Natural killer cell treated with Interleukin-12 subunit alpha and Interleukin-12 subunit beta and Interleukin-15 and Interleukin-18, amount 100 ng/mL, for 72 hours (primary cell): ENCODE data around the gene CNNM4. TPM values are rescaled to one million over a fixed set of nuclear protein-coding genes. Genes with fewer than 3 reads are reported as not detected.
A peak's percentile ranks its signal among the peaks of the same experiment; 100 is the strongest.

Source experiments
- ATAC-seq, 2 donors: fragments of 150-1000 bp; cut with Tn5 transposase in 1 of 2; sonication (Bioruptor Pico), chemical (Tn5 transposase) in 1 of 2; 2 replicates each; pipeline ENCODE4 v1.10.0; 2021
- DNase-seq: peaks from one replicate; pipeline ENCODE4 v3.0.0; 2022; ENCODE audit warnings: low spot score
- H3K27ac Mint-ChIP-seq, 2 donors: 1 replicate in 1 of 2; 2 replicates in 1 of 2; pipeline ENCODE4 v1.8.0; 2022; ENCODE audit warnings: mixed read lengths in 2 of 2, mild to moderate bottlenecking in 1 of 2, moderate library complexity in 1 of 2
- H3K27me3 Mint-ChIP-seq, 2 donors: 1 replicate in 1 of 2; 2 replicates in 1 of 2; pipeline ENCODE4 v1.8.0; 2022; ENCODE audit warnings: mixed read lengths in 2 of 2
- H3K36me3 Mint-ChIP-seq: one replicate; pipeline ENCODE4 v1.8.0; 2022; ENCODE audit warnings: mixed read lengths
- H3K4me1 Mint-ChIP-seq, 2 donors: 1 replicate in 1 of 2; 2 replicates in 1 of 2; pipeline ENCODE4 v1.8.0; 2022; ENCODE audit warnings: low read depth in 2 of 2, mixed read lengths in 2 of 2, mild to moderate bottlenecking in 1 of 2
- H3K4me3 Mint-ChIP-seq: one replicate; pipeline ENCODE4 v1.8.0; 2022; ENCODE audit warnings: mixed read lengths
- H3K9me3 Mint-ChIP-seq: 2 replicates; pipeline ENCODE4 v1.8.0; 2022; ENCODE audit warnings: mixed read lengths
- total RNA-seq, 2 donors: library from RNA; stranded (reverse); gene quantifications; one replicate each; pipeline ENCODE4 v1.2.3, GENCODE V29; 2022

Gene CNNM4
- 1 to 10 TPM; 7.3 to 8.4 TPM for total RNA-seq

DNA sequence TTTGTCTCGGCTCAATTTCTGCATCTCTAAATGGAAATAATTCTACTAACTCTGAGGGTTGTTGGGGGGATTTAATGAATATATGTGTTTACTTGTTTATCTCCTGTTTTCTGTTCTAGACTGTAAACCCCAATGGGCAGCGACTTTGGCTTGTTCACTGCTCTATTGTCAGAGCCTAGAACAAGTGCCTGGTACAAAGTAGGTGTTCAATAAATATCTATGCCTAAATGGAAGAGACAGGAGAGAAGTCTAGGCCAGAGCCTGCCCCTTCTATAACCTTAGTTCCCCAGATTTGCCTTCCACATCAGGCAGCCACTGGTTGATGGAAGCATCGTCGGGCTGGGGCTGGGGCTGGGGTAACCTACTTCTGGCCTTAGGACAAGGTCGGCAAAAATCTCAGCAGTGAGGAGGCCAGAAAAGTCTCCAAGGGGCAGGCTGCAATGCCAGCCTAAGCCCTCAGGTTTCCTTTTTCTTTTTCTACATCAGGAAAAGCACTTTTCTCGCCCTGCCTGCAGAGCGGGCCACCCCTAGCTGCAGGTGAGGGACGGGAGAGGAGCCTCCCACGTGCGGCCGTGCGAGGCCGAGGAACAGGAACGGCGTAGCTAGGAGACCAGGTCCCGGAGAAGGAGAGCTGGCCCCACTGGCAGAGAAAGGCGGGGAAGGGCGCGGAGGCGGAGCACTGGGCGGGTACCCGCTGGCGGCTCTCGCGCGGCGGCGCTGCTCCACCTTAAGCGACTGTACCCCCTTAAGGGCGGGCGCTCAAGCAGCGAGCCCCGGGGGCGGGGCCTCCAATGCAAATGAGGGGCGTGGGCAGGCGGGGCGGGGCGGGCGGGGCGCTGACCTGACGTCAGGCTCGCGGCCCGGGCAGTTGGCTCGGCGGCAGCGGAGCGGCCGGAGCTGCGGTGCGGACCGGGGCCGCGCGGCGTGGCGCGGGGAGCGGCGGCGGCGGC, at the start of gene CNNM4:
Gene CNNM4, plus strand, starts transcription at position 867 of the 950 bp plus-strand sequence. CDS start 98 bp downstream, outside the sequence.
- Mint-ChIP-seq H3K27ac (peak within 1 kb of the TSS; percentile 69 to 79), H3K4me3 (peak within 1 kb of the TSS; percentile 92), H3K27me3 (no peaks in the 10 kb centered on the region), H3K36me3 (no peaks in the 10 kb centered on the region), H3K9me3 (no peaks in the 10 kb centered on the region), H3K4me1 (peaks cover 44 to 47% of the 10 kb centered on the region in 2 donors)
- ATAC-seq (peak; percentile 97), DNase-seq (peak; percentile 92)

GRCh38 chr2:96710985-96711384, 49.7 kb upstream of the CNNM4 start:
- peaks cover 7% of the 10 kb centered on the region for H3K36me3 Mint-ChIP-seq
- H3K9me3 Mint-ChIP-seq = no peaks in the 10 kb centered on the region
- H3K27me3 Mint-ChIP-seq = no peaks in the 10 kb centered on the region
- no peaks in the 10 kb centered on the region for H3K4me1 Mint-ChIP-seq
- H3K4me3 Mint-ChIP-seq = no peak overlapping the region
- ATAC-seq (no peak), DNase-seq (no peak)
- H3K27ac Mint-ChIP-seq = no peak overlapping the region

DNA sequence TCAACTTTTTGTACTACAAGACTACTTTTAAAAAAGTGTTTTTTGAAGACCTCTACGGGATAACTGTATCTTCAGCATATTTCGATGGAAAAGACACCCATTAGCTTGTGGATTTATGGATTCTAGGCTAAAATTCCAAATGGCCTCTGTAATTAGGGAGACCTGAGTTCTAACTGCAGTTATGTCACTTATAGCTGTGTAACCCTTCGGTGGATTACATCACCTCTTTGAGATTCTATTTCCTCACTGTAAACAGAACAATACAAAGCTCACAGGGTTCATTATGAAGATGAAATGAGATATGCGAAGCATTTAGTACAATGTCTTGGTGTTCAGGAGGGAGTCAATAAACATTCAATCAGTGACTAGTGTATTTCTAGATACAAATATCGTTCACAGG, 45.0 kb upstream of the CNNM4 start:
- no peak for ATAC-seq
- Mint-ChIP-seq H3K9me3 (no peaks in the 10 kb centered on the region), H3K27ac (no peak overlapping the region), H3K36me3 (peaks cover 5% of the 10 kb centered on the region), H3K4me3 (no peak overlapping the region), H3K27me3 (no peaks in the 10 kb centered on the region), H3K4me1 (no peaks in the 10 kb centered on the region)
- DNase-seq = no peak

DNA sequence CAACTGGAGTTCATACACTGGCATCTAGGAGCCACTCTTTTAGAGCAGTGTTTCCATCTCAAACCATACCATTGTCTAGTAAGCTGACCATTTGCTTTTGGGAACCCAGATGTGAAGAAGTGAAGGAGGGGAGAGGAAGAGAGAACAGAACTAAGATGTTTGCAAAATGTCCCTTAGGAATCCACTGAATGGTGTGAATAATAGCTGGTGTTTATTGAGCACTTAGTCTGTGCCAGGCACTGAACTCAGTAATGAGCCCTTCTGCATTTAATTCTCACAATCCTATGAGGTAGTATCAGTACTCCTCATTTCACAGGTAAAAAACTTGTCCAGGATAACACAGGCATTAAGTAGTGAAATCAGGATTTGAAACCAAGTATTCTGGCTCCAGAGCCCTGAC, 44.3 kb upstream of the CNNM4 start:
- no peak overlapping the region for H3K4me3 Mint-ChIP-seq
- no peaks in the 10 kb centered on the region for H3K9me3 Mint-ChIP-seq
- DNase-seq (no peak), ATAC-seq (no peak)
- H3K27me3 Mint-ChIP-seq = no peaks in the 10 kb centered on the region
- no peaks in the 10 kb centered on the region for H3K36me3 Mint-ChIP-seq
- H3K27ac Mint-ChIP-seq = no peak overlapping the region
- H3K4me1 Mint-ChIP-seq = no peaks in the 10 kb centered on the region

- DNase-seq (no peak), ATAC-seq (no peak)
- no peaks in the 10 kb centered on the region for H3K27me3 Mint-ChIP-seq
- no peak overlapping the region for H3K4me3 Mint-ChIP-seq
- no peaks in the 10 kb centered on the region for H3K4me1 Mint-ChIP-seq
- H3K27ac Mint-ChIP-seq = no peak overlapping the region
- H3K36me3 Mint-ChIP-seq = peaks cover 12% of the 10 kb centered on the region
- no peaks in the 10 kb centered on the region for H3K9me3 Mint-ChIP-seq
Observed at GRCh38 chr2:96726131-96726530, 34.6 kb upstream of the CNNM4 start.

DNA sequence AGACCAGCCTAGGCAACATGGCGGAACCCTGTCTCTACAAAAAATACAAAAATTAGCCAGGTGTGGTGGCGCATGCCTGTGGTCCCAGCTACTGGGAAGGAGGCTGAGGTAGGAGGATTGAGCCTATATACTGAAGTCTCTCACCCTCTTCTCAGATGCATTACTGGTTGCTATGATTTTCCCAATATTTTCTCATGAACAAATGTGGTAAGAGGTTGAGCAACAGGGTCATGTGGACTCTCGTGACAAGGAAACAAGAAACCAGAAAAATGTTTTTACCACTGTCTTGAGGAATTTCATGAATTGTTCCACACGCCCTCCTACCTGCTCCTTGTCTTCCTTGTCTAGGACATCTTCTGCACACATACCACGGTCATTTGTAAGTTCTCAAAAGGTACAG, 33.3 kb upstream of the CNNM4 start:
- DNase-seq (no peak), ATAC-seq (no peak)
- H3K4me1 Mint-ChIP-seq = no peaks in the 10 kb centered on the region
- no peaks in the 10 kb centered on the region for H3K9me3 Mint-ChIP-seq
- H3K4me3 Mint-ChIP-seq = no peak overlapping the region
- no peak overlapping the region for H3K27ac Mint-ChIP-seq
- no peaks in the 10 kb centered on the region for H3K27me3 Mint-ChIP-seq
- H3K36me3 Mint-ChIP-seq = peaks cover 12% of the 10 kb centered on the region

DNA sequence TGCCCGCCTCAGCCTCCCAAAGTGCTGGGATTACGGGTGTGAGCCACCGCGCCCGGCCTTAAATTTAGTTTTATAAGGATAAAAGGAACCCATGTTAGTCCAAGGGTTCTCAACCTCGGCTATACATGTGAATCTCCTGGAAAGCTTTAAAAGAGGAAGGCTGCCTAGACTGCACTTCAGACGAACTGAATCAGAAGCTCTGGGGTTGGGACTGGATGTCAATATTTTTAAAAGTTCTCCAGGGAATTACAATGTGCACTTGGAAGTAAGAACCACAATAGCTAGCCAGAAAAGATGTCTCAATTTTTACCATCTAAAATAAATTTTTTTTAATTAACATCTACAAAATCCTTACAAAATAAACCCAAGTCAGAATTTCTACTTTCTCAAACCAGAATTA, 31.0 kb upstream of the CNNM4 start:
- Mint-ChIP-seq H3K27ac (no peak overlapping the region), H3K27me3 (no peaks in the 10 kb centered on the region), H3K36me3 (peaks cover 27% of the 10 kb centered on the region), H3K4me1 (no peaks in the 10 kb centered on the region), H3K4me3 (no peak overlapping the region), H3K9me3 (no peaks in the 10 kb centered on the region)
- ATAC-seq (no peak), DNase-seq (no peak)

GRCh38 chr2:96730212-96730611, 30.5 kb upstream of the CNNM4 start:
- Mint-ChIP-seq H3K27ac (no peak overlapping the region), H3K27me3 (no peaks in the 10 kb centered on the region), H3K36me3 (peaks cover 30% of the 10 kb centered on the region), H3K4me1 (peaks cover 2 to 4% of the 10 kb centered on the region in 2 donors), H3K9me3 (no peaks in the 10 kb centered on the region), H3K4me3 (no peak overlapping the region)
- no peak for ATAC-seq
- DNase-seq = no peak

DNA sequence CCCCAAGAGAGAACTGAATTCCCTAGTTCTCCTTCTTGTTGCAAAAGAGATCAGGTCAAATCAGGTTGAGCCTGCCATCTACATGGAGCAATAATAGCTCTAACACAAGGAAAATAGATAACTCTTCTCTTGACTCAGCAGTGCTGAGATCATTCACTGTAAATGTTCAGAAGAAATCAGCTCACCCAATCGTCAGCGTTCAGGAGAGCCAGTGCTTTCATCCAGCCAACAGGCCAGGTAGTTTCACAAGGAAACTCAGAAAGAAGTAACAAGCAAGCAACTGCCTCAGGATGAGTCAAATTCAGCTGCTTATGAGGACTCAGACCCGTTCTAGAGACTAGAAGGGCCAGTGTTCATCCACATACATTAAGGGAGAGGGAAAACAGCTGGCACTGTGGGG, 26.8 kb upstream of the CNNM4 start:
- ATAC-seq = no peak
- DNase-seq = no peak
- Mint-ChIP-seq H3K36me3 (peaks cover 23% of the 10 kb centered on the region), H3K27me3 (no peaks in the 10 kb centered on the region), H3K9me3 (no peaks in the 10 kb centered on the region), H3K4me3 (no peak overlapping the region), H3K27ac (no peak overlapping the region), H3K4me1 (peaks cover 8 to 12% of the 10 kb centered on the region in 2 donors)

- peaks cover 17 to 23% of the 10 kb centered on the region in 2 donors for H3K4me1 Mint-ChIP-seq
- H3K4me3 Mint-ChIP-seq = no peak overlapping the region
- H3K9me3 Mint-ChIP-seq = no peaks in the 10 kb centered on the region
- H3K36me3 Mint-ChIP-seq = peaks cover 22% of the 10 kb centered on the region
- DNase-seq (no peak), ATAC-seq (no peak)
- H3K27me3 Mint-ChIP-seq = no peaks in the 10 kb centered on the region
- H3K27ac Mint-ChIP-seq = no peak overlapping the region
Observed at GRCh38 chr2:96734880-96735583, 25.7 kb upstream of the CNNM4 start.

GRCh38 chr2:96737251-96737650, 23.5 kb upstream of the CNNM4 start:
- peaks cover 18% of the 10 kb centered on the region for H3K36me3 Mint-ChIP-seq
- ATAC-seq (no peak), DNase-seq (no peak)
- H3K4me3 Mint-ChIP-seq = no peak overlapping the region
- H3K27ac Mint-ChIP-seq = no peak overlapping the region
- no peaks in the 10 kb centered on the region for H3K27me3 Mint-ChIP-seq
- H3K9me3 Mint-ChIP-seq = no peaks in the 10 kb centered on the region
- H3K4me1 Mint-ChIP-seq = peaks cover 25 to 28% of the 10 kb centered on the region in 2 donors

DNA sequence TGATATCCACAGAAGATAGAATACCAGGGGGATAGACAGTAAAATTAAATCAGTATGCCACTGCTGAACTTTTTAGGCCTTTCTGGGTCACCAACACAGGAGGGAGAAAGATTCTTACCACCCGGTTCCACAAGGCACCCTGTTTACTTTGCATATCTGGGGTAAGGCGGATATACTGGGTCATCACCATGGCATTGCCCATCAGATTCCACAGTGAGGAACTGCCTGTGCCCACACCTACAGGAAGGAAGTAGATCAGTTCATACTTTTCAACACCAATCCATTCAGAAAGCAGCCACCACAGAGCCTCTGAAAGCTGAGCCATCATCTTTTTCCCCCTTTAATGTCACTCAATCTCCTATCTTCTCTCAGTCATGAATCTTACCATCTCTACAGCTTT, 22.9 kb upstream of the CNNM4 start:
- no peaks in the 10 kb centered on the region for H3K27me3 Mint-ChIP-seq
- H3K27ac Mint-ChIP-seq = no peak overlapping the region
- H3K36me3 Mint-ChIP-seq = peaks cover 18% of the 10 kb centered on the region
- ATAC-seq = no peak
- no peaks in the 10 kb centered on the region for H3K9me3 Mint-ChIP-seq
- peaks cover 25 to 28% of the 10 kb centered on the region in 2 donors for H3K4me1 Mint-ChIP-seq
- H3K4me3 Mint-ChIP-seq = peak overlapping the region; percentile 17
- DNase-seq = no peak

GRCh38 chr2:96739076-96739632, 21.5 kb upstream of the CNNM4 start:
- Mint-ChIP-seq H3K27me3 (no peaks in the 10 kb centered on the region), H3K4me3 (peak overlapping the region; percentile 98), H3K27ac (peak overlapping the region; percentile 87 to 97), H3K36me3 (peaks cover 7% of the 10 kb centered on the region), H3K9me3 (no peaks in the 10 kb centered on the region), H3K4me1 (peaks cover 25 to 28% of the 10 kb centered on the region in 2 donors)
- ATAC-seq (no peak), DNase-seq (no peak)
